IPS-18a (cell line): ENCODE results near the gene SGCA.

Experiments
- H3K27ac ChIP-seq: one replicate; pipeline ENCODE4 v1.5.1; 2013; ENCODE audit warnings: low read length
- H3K27me3 ChIP-seq: one replicate; pipeline ENCODE4 v1.6.1; 2013; ENCODE audit warnings: mild to moderate bottlenecking, low read length; ENCODE audit not compliant: control insufficient read depth, insufficient read depth
- H3K36me3 ChIP-seq: one replicate; pipeline ENCODE4 v1.6.1; 2013; ENCODE audit warnings: low read depth, low read length; ENCODE audit not compliant: control insufficient read depth
- H3K4me1 ChIP-seq: one replicate; pipeline ENCODE4 v1.6.1; 2013; ENCODE audit warnings: low read depth, low read length; ENCODE audit not compliant: control insufficient read depth
- H3K4me3 ChIP-seq: one replicate; pipeline ENCODE4 v1.5.1; 2013; ENCODE audit warnings: low read length
- H3K9ac ChIP-seq: one replicate; pipeline ENCODE4 v1.6.1; 2013; ENCODE audit warnings: mild to moderate bottlenecking, low read length, moderate library complexity
- H3K9me3 ChIP-seq: one replicate; pipeline ENCODE4 v1.6.1; 2013; ENCODE audit warnings: low read depth, low read length; ENCODE audit not compliant: control insufficient read depth

The SGCA gene

DNA sequence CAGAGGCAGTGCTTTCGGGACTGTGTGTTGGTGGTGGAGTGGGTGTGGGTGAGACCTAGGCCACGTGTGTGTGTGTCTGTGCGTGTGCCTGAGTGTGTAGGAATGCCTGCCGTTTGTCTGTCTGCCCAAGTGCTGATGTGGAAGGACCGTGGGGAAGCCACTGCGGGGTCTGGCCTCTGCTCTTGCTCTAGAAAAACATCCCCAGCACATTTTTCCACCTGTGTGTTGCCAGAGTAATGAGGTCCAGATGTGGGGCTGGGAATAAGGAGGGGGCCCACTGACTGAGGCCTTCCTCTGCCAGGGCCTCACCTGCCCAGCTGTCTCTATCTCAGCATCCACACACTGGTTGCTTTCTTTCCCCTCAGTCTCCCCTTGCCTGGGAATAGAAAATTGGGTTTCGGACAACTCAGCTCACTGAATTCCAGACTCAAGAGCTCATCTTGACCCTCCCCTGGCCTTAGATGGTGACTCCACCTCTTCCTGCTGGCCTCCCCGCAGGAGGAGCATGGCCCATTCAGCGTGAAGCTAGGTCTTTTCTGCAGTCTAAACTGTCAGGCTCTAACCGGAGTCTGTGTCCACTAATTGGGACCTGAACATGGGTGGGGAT, 7.6 kb downstream of the SGCA start:
- Histone ChIP-seq H3K9ac (no peak overlapping the region), H3K27ac (no peak overlapping the region), H3K36me3 (no peaks in the 10 kb centered on the region), H3K9me3 (no peaks in the 10 kb centered on the region), H3K4me1 (peaks cover 17% of the 10 kb centered on the region), H3K27me3 (peaks cover 5% of the 10 kb centered on the region), H3K4me3 (no peak overlapping the region)

DNA sequence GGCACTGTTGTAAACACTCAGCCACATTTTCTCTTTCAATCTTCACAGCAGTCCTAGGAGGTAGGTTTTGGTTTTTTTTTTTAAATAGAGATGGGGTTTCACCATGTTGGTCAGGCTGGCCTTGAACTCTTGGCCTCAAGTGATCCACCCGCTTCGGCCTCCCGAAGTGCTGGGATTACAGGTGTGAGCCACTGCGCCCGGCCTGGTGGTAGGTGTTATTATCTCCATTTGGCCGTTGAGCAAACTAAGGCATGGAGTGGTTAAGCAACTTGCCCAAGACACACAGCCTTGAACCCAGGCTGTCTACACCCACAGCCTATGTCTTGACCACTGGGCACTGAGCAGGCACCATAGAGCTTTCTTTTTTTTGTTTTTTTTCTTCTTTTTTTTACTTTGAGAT, 8.6 kb downstream of the SGCA start:
- Histone ChIP-seq H3K36me3 (no peaks in the 10 kb centered on the region), H3K27ac (no peak overlapping the region)

GRCh38 chr17:50175035-50175807, 9.4 kb downstream of the SGCA start:
- H3K4me3 ChIP-seq, result no peak overlapping the region
- H3K36me3 ChIP-seq, result no peaks in the 10 kb centered on the region
- peaks cover 19% of the 10 kb centered on the region for H3K4me1 ChIP-seq

More for the DNA sequence above, 8.6 kb downstream of the SGCA start:
- H3K9me3 ChIP-seq, result no peaks in the 10 kb centered on the region
- H3K4me3 ChIP-seq, result no peak overlapping the region
- H3K9ac ChIP-seq, result no peak overlapping the region
- peaks cover 19% of the 10 kb centered on the region for H3K4me1 ChIP-seq
- peaks cover 5% of the 10 kb centered on the region for H3K27me3 ChIP-seq

GRCh38 chr17:50176559-50177357, 11.0 kb downstream of the SGCA start:
- Histone ChIP-seq H3K9me3 (no peaks in the 10 kb centered on the region), H3K4me3 (no peak overlapping the region), H3K27ac (no peak overlapping the region), H3K4me1 (peaks cover 19% of the 10 kb centered on the region), H3K36me3 (no peaks in the 10 kb centered on the region), H3K9ac (no peak overlapping the region), H3K27me3 (peaks cover 5% of the 10 kb centered on the region)

More at GRCh38 chr17:50175035-50175807, 9.4 kb downstream of the SGCA start:
- Histone ChIP-seq H3K27ac (no peak overlapping the region), H3K9ac (no peak overlapping the region), H3K9me3 (no peaks in the 10 kb centered on the region), H3K27me3 (peaks cover 5% of the 10 kb centered on the region)

DNA sequence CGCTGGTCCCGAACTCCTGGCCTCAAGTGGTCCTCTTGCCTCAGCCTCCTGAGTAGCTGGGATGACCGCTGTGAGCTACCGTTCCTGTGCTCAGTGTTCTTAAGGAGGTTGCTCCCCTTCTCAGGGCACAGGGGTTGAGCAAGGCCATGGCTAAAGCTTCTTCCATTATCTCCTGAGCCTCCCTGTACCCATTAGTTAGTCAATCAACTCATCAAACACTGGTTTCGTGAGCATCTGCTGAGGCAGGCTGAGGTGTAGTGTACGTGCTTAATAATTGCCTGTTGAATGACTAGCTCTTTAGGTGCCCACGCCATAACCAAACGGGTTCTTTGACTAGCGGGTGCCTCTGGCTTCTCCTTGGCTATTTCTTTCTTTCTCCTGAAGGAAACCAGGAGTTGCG, 11.7 kb downstream of the SGCA start:
- no peak overlapping the region for H3K9ac ChIP-seq
- no peaks in the 10 kb centered on the region for H3K9me3 ChIP-seq
- peak overlapping the region; percentile 36 for H3K4me3 ChIP-seq
- H3K27ac ChIP-seq, result no peak overlapping the region
- peaks cover 19% of the 10 kb centered on the region for H3K4me1 ChIP-seq
- peaks cover 5% of the 10 kb centered on the region for H3K27me3 ChIP-seq
- H3K36me3 ChIP-seq, result no peaks in the 10 kb centered on the region

DNA sequence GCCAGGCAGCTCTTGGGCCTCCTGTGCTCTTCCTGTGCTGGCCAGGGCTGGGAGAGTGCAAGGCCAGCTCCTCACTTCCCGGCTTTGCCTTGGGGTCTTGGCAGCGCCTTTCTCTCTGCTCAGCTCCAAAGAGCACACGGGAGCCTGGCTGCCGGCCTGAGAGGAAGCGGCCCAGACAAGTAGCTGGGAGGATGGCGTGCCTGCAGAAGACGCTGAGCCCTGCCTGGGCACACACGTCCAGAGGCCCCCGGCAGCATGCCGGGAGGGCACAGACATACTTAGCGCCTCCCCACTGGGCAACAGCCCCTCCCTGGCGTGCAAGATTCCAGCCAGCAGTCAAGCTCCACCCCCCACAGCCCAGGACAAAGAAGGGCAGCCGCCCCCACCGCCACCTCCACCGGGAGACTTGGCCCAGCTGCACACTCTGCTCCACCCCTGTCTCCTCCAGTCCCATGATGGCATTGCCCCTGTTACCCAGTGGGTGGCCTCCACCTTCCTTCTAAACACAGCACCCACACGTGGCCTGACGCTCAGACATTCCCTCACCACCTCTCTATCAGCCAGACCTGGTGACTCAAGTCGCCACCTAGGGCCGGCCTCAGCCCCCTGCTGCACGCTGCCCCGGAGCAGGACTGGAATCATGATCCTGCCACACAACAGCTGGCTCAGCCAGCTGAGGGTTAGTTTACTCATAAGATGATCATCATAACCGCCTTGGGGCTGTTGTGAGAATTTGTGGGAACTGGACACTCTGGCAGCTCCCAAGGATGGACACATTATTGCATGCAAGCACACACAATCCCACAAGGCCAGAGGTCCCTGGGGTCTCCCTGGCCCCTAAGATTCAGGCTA, 12.4 kb downstream of the SGCA start:
- Histone ChIP-seq H3K9me3 (no peaks in the 10 kb centered on the region), H3K4me1 (peaks cover 19% of the 10 kb centered on the region), H3K27me3 (peaks cover 5% of the 10 kb centered on the region), H3K27ac (no peak overlapping the region), H3K36me3 (no peaks in the 10 kb centered on the region), H3K4me3 (peak overlapping the region; percentile 36), H3K9ac (peak overlapping the region; percentile 31)

DNA sequence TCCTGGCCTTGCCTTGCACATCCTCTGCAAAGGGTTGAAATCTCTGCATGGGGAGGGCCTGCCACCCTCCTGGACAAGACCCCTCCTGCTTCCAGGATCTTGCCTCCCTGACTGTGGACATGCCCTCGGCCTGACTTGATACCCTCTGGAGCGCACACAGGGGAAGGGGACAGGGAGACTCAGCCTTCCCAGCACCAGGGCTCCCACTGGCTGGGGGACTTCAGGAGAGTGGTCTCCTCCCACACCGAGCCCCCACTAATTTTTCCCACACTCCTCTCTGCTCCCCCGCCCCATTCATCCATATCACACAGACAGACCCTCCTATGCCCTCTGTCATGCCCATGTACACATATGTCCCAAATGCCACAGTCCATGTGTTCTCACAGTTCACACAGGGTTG, 14.3 kb downstream of the SGCA start:
- Histone ChIP-seq H3K36me3 (no peaks in the 10 kb centered on the region), H3K27ac (no peak overlapping the region), H3K9me3 (no peaks in the 10 kb centered on the region), H3K27me3 (peaks cover 5% of the 10 kb centered on the region), H3K9ac (no peak overlapping the region), H3K4me1 (peaks cover 21% of the 10 kb centered on the region), H3K4me3 (no peak overlapping the region)

GRCh38 chr17:50180620-50181019, 14.8 kb downstream of the SGCA start:
- H3K4me1 ChIP-seq, result peaks cover 21% of the 10 kb centered on the region
- H3K4me3 ChIP-seq, result no peak overlapping the region
- H3K27me3 ChIP-seq, result peaks cover 5% of the 10 kb centered on the region
- no peak overlapping the region for H3K27ac ChIP-seq
- H3K9ac ChIP-seq, result no peak overlapping the region
- no peaks in the 10 kb centered on the region for H3K9me3 ChIP-seq
- no peaks in the 10 kb centered on the region for H3K36me3 ChIP-seq

GRCh38 chr17:50181144-50181543, 15.3 kb downstream of the SGCA start:
- H3K4me1 ChIP-seq, result peaks cover 21% of the 10 kb centered on the region
- no peak overlapping the region for H3K9ac ChIP-seq
- H3K36me3 ChIP-seq, result no peaks in the 10 kb centered on the region
- H3K27me3 ChIP-seq, result peaks cover 5% of the 10 kb centered on the region
- no peak overlapping the region for H3K4me3 ChIP-seq
- no peaks in the 10 kb centered on the region for H3K9me3 ChIP-seq
- no peak overlapping the region for H3K27ac ChIP-seq

DNA sequence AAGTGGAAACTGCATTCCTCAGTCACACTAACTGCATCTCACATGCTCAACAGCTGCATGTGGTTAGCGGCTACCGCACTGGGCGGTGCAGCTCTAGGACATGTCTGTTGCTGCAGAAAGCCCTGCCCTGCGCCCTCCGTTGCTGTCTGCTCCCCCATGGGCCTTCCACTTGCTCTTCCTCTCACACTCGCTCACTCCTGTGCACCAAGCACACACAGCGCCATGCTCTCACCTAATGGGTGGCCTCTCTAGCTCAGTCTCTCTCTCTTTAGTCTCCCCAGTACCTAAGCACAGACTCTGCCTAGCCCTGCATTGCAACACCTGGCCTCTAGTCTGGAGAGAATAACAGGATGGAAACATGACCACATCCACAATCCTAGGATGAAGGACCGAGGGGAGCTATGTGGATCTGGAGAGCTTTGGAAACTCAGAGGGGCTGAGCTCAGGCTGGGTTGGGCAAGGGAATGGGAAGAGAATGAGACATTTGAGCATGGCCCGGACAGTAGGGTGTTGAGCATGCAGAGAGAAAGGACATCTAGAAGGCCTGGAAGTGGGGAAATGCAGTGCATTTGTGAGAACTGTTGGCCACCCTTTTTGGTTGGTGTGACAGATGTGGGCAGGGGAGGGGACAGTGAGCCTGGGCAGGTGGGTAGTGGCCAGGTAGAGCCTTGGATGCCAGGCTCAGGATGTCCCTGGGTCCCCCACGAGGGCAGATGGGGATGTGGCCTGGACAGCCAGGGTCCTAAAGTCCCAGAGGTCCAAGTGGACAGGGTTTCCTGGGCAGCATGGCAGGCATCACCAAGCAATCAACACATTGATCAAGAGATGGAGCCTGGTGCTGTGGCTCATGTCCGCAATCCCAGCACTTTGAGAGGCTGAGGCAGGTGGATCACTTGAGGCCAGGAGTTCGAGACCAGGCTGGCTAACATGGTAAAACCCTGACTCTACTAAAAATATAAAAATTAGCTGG, 16.1 kb downstream of the SGCA start:
- peaks cover 21% of the 10 kb centered on the region for H3K4me1 ChIP-seq
- H3K27me3 ChIP-seq, result peaks cover 5% of the 10 kb centered on the region
- H3K9me3 ChIP-seq, result no peaks in the 10 kb centered on the region
- no peak overlapping the region for H3K4me3 ChIP-seq
- no peak overlapping the region for H3K9ac ChIP-seq
- no peaks in the 10 kb centered on the region for H3K36me3 ChIP-seq
- no peak overlapping the region for H3K27ac ChIP-seq
